ENCODE results near the gene BCL11B.

- TF ChIP-seq RAD21 (IDR thresholded peaks at IDR 0.05; ENCODE audit: low read depth), result no peak
- no peak for TF ChIP-seq TEAD4 (IDR thresholded peaks at IDR 0.05)
These were observed 45.5 kb upstream of the BCL11B start for GRCh38 chr14:99317231-99318090.

All from Ishikawa (cell line).